CD4-positive, alpha-beta T cell (primary cell): ENCODE results near the gene ZRANB3. TPM values are rescaled to one million over a fixed set of nuclear protein-coding genes. Genes with fewer than 3 reads are reported as not detected.

Experiments
- ATAC-seq: fragments of 200-7000 bp; cut with Tn5 transposase; one replicate; pipeline ENCODE4 v1.10.0; 2022; ENCODE audit warnings: mild to moderate bottlenecking; ENCODE audit not compliant: poor library complexity
- CTCF ChIA-PET: fragments of 350-600 bp; sonication (Branson Sonifier 250); formaldehyde crosslinking; loops from one replicate; lab custom pipeline; 2021; ENCODE audit warnings: antibody characterized with exemption, inconsistent platforms; lab: Charles Lee
- POLR2A ChIA-PET: fragments of 350-600 bp; sonication (Branson Sonifier 250); formaldehyde crosslinking; loops from one replicate; lab custom pipeline; 2021; ENCODE audit warnings: antibody characterized with exemption, inconsistent platforms; lab: Charles Lee
- DNase-seq, 14 experiments: peaks; one replicate each; pipeline ENCODE4 v3.0.0-alpha.2; 2013 to 2020; ENCODE audit warnings: mixed read lengths in 2 of 14
- H3K27ac ChIP-seq, 2 donors: one replicate each; pipeline versions ENCODE4 v1.5.1 to v1.7.0; 2013; ENCODE audit warnings: low read length in 2 of 2, low read depth in 1 of 2, mild to moderate bottlenecking in 1 of 2
- H3K27me3 ChIP-seq, 2 experiments: 1 replicate in 1 of 2; 2 replicates in 1 of 2; pipeline versions ENCODE4 v1.6.1 to v1.7.0; 2013; ENCODE audit warnings: low read length in 2 of 2, control low read depth in 1 of 2, mild to moderate bottlenecking in 1 of 2, moderate library complexity in 1 of 2; ENCODE audit not compliant: insufficient read depth in 2 of 2, control insufficient read depth in 1 of 2
- H3K36me3 ChIP-seq: one replicate; pipeline ENCODE4 v1.6.1; 2013; ENCODE audit warnings: low read length, control low read depth; ENCODE audit not compliant: insufficient read depth
- H3K4me1 ChIP-seq: one replicate; pipeline ENCODE4 v1.6.1; 2013; ENCODE audit warnings: low read length, control low read depth; ENCODE audit not compliant: insufficient read depth
- H3K4me3 ChIP-seq: one replicate; pipeline ENCODE4 v1.5.1; 2013; ENCODE audit warnings: mild to moderate bottlenecking, low read length, moderate library complexity
- H3K9me3 ChIP-seq, 2 experiments: 1 replicate in 1 of 2; 2 replicates in 1 of 2; pipeline versions ENCODE4 v1.6.1 to v1.7.0; 2013; ENCODE audit warnings: low read length in 2 of 2, mild to moderate bottlenecking in 2 of 2, control low read depth in 1 of 2, moderate library complexity in 1 of 2; ENCODE audit not compliant: control insufficient read depth in 1 of 2, insufficient read depth in 1 of 2
- H3K27ac Mint-ChIP-seq: one replicate; pipeline ENCODE4 v1.8.0; 2020; ENCODE audit warnings: mixed read lengths
- H3K27me3 Mint-ChIP-seq: one replicate; pipeline ENCODE4 v1.8.0; 2021; ENCODE audit warnings: mixed read lengths
- H3K36me3 Mint-ChIP-seq: one replicate; pipeline ENCODE4 v1.8.0; 2021; ENCODE audit warnings: low read depth, mixed read lengths
- H3K4me1 Mint-ChIP-seq: one replicate; pipeline ENCODE4 v1.8.0; 2021; ENCODE audit warnings: low read depth, mixed read lengths
- H3K4me3 Mint-ChIP-seq: one replicate; pipeline ENCODE4 v1.8.0; 2020; ENCODE audit warnings: mild to moderate bottlenecking, mixed read lengths
- H3K9me3 Mint-ChIP-seq: one replicate; pipeline ENCODE4 v1.8.0; 2020; ENCODE audit warnings: mixed read lengths
- intact Hi-C, 2 experiments: fragments of 100-400 bp; cut with DNase I in 1 of 2; cut with micrococcal nuclease in 1 of 2; formaldehyde crosslinking; loops; one replicate each; pipeline versions ENCODE4 v1.15.1 to v1.9.0; 2023 to 2025; cut with DNase I, micrococcal nuclease
- total RNA-seq, 174 experiments: library from RNA in 2 of 174; stranded (reverse) in 2 of 174; gene quantifications; one replicate each; pipeline ENCODE4 v1.2.3 and lab custom pipeline; 2021 to 2026
- TF ChIP-seq, protein P1 (sequence below): fragments of 200-600 bp; IDR thresholded peaks from one replicate; pipeline ENCODE4 v1.8.0; 2022; ENCODE audit warnings: antibody characterized with exemption, mild to moderate bottlenecking

ZRANB3 gene
- total RNA-seq, 2 experiments from 2014 or later: 3.9 to 4.2 TPM

DNA sequence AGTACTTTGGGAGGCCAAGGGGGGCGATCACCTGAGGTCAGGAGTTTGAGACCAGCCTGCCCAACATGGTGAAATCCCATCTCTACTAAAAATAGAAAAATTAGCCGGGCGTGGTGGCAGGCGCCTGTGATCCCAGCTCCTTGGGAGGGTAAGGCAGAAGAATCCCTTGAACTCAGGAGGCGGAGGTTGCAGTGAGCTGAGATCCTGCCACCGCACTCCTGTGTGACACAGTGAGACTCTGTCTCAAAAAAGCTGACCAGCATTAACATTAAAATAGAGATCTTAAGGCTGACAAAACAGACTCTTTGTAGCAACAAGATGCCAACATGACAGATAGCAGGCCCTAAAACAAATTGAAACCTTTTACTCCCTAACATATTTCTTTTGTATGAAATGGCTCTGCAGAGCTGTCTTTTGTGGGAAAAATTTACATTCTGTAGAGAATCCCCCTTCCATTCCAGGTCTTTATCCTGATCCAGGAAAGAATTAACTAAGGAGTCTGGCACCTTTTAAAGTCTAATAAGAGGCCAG, 265.0 kb downstream of the ZRANB3 start:
- no peaks in the 10 kb centered on the region for H3K4me1 ChIP-seq
- DNase-seq (no peak), ATAC-seq (no peak)
- no peak overlapping the region for H3K27ac ChIP-seq
- H3K36me3 ChIP-seq: no peaks in the 10 kb centered on the region
- H3K4me1 Mint-ChIP-seq: no peaks in the 10 kb centered on the region
- H3K4me3 ChIP-seq: no peak overlapping the region
- intact Hi-C loops: no loop called here
- TF ChIP-seq, protein P1, sequence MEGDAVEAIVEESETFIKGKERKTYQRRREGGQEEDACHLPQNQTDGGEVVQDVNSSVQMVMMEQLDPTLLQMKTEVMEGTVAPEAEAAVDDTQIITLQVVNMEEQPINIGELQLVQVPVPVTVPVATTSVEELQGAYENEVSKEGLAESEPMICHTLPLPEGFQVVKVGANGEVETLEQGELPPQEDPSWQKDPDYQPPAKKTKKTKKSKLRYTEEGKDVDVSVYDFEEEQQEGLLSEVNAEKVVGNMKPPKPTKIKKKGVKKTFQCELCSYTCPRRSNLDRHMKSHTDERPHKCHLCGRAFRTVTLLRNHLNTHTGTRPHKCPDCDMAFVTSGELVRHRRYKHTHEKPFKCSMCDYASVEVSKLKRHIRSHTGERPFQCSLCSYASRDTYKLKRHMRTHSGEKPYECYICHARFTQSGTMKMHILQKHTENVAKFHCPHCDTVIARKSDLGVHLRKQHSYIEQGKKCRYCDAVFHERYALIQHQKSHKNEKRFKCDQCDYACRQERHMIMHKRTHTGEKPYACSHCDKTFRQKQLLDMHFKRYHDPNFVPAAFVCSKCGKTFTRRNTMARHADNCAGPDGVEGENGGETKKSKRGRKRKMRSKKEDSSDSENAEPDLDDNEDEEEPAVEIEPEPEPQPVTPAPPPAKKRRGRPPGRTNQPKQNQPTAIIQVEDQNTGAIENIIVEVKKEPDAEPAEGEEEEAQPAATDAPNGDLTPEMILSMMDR: no peak
- no peaks in the 10 kb centered on the region for H3K27me3 Mint-ChIP-seq
- no peaks in the 10 kb centered on the region for H3K27me3 ChIP-seq
- ChIA-PET POLR2A (no interaction called here), CTCF (no interaction called here)
- no peak overlapping the region for H3K4me3 Mint-ChIP-seq
- no peak overlapping the region for H3K27ac Mint-ChIP-seq
- no peaks in the 10 kb centered on the region for H3K9me3 ChIP-seq
- no peaks in the 10 kb centered on the region for H3K36me3 Mint-ChIP-seq
- H3K9me3 Mint-ChIP-seq: no peaks in the 10 kb centered on the region

DNA sequence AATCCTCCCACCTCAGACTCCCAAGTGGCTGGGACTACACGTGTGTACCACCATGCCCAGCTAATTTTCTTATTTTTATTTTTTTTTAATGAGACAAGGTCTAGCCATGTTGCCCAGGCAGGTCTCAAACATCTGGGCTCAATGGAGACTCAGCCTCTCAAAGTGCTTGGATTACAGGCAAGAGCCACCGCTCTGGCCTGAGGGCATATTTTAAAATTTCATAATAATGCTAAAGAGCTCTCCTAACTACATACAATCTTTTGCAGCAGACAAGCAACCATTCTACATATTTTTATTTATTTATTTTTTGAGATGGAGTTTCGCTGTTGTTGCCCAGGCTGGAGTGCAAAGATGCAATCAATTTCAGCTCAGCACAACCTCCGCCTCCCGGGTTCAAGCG, 271.9 kb downstream of the ZRANB3 start:
- Histone ChIP-seq H3K36me3 (no peaks in the 10 kb centered on the region), H3K27me3 (no peaks in the 10 kb centered on the region), H3K27ac (no peak overlapping the region), H3K4me3 (no peak overlapping the region), H3K4me1 (no peaks in the 10 kb centered on the region), H3K9me3 (no peaks in the 10 kb centered on the region)
- no peak overlapping the region for H3K4me3 Mint-ChIP-seq
- DNase-seq (no peak), ATAC-seq (no peak)
- H3K4me1 Mint-ChIP-seq: no peaks in the 10 kb centered on the region
- H3K27me3 Mint-ChIP-seq: no peaks in the 10 kb centered on the region
- H3K36me3 Mint-ChIP-seq: no peaks in the 10 kb centered on the region
- POLR2A ChIA-PET: no interaction called here
- H3K27ac Mint-ChIP-seq: no peak overlapping the region
- peaks cover 3% of the 10 kb centered on the region for H3K9me3 Mint-ChIP-seq
- TF ChIP-seq, protein P1: no peak
- CTCF ChIA-PET: no interaction called here
- intact Hi-C loops: no loop called here

DNA sequence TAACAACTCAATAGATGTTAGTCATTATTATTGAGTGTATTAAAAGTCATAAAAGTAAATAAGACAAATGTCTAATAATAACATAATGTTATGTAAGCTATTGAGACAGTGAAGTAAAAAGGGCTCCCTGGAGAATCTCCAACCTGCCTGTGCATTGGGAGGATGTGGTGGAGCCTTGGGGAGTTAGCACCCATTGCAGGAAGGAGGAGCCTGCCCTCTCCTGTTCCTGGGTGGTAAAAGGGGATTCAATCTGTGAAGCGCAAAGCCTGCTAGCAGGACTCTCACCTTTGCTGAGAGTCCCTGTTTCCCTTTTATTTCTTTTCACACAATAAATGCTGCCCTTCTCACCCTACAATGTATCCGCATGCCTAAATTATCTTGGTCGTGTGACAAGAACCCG, 272.8 kb downstream of the ZRANB3 start:
- Histone ChIP-seq H3K4me1 (no peaks in the 10 kb centered on the region), H3K36me3 (no peaks in the 10 kb centered on the region), H3K27me3 (no peaks in the 10 kb centered on the region), H3K27ac (no peak overlapping the region), H3K9me3 (no peaks in the 10 kb centered on the region), H3K4me3 (no peak overlapping the region)
- ChIA-PET POLR2A (no interaction called here), CTCF (no interaction called here)
- intact Hi-C loops: no loop called here
- no peak overlapping the region for H3K27ac Mint-ChIP-seq
- H3K4me3 Mint-ChIP-seq: no peak overlapping the region
- no peak for DNase-seq
- H3K27me3 Mint-ChIP-seq: no peaks in the 10 kb centered on the region
- no peak for ATAC-seq
- peaks cover 3% of the 10 kb centered on the region for H3K9me3 Mint-ChIP-seq
- TF ChIP-seq, protein P1: no peak
- H3K4me1 Mint-ChIP-seq: no peaks in the 10 kb centered on the region
- peaks cover 8% of the 10 kb centered on the region for H3K36me3 Mint-ChIP-seq
